Measurements from ENCODE around the gene DIAPH1.

- TF ChIP-seq POLR2A (IDR thresholded peaks at IDR 0.05; ENCODE audit: low read length) (no peak), GATA1 (IDR thresholded peaks at IDR 0.05; ENCODE audit: low read depth, low read length) (no peak)
These were observed 48.1 kb downstream of the DIAPH1 start for GRCh38 chr5:141570655-141571054.

All from erythroblast (primary cell).